WERI-Rb-1 (cell line): ENCODE data around the gene TFAP2A.

Experiments used
- DNase-seq: peaks from one replicate; pipeline ENCODE4 v3.0.0-alpha.2; 2020
- H3K27ac ChIP-seq: fragments of 250-450 bp; sonication (Bioruptor Pico); 2 replicates; pipeline ENCODE4 v1.5.1; 2020; ENCODE audit warnings: mild to moderate bottlenecking, moderate library complexity
- H3K27me3 ChIP-seq: fragments of 250-450 bp; sonication (Bioruptor Pico); 2 replicates; pipeline ENCODE4 v1.5.1; 2021; ENCODE audit warnings: mild to moderate bottlenecking, low read depth, moderate library complexity; ENCODE audit not compliant: insufficient read depth, severe bottlenecking
- H3K36me3 ChIP-seq: fragments of 250-450 bp; sonication (Bioruptor Pico); 2 replicates; pipeline ENCODE4 v1.5.1; 2020; ENCODE audit warnings: mild to moderate bottlenecking, moderate library complexity
- H3K4me3 ChIP-seq: 2 replicates; pipeline ENCODE4 v1.5.1; 2011; ENCODE audit warnings: low read depth, mild to moderate bottlenecking, control low read depth, low read length
- H3K9me3 ChIP-seq: fragments of 250-450 bp; sonication (Bioruptor Pico); 2 replicates; pipeline ENCODE4 v1.5.1; 2021; ENCODE audit warnings: mild to moderate bottlenecking, moderate library complexity; ENCODE audit not compliant: severe bottlenecking
- CTCF ChIP-seq: IDR thresholded peaks from 2 replicates; pipeline ENCODE4 v1.5.1; 2011; ENCODE audit warnings: low read depth, mild to moderate bottlenecking, control low read depth, inconsistent platforms, low read length

Gene TFAP2A

DNA sequence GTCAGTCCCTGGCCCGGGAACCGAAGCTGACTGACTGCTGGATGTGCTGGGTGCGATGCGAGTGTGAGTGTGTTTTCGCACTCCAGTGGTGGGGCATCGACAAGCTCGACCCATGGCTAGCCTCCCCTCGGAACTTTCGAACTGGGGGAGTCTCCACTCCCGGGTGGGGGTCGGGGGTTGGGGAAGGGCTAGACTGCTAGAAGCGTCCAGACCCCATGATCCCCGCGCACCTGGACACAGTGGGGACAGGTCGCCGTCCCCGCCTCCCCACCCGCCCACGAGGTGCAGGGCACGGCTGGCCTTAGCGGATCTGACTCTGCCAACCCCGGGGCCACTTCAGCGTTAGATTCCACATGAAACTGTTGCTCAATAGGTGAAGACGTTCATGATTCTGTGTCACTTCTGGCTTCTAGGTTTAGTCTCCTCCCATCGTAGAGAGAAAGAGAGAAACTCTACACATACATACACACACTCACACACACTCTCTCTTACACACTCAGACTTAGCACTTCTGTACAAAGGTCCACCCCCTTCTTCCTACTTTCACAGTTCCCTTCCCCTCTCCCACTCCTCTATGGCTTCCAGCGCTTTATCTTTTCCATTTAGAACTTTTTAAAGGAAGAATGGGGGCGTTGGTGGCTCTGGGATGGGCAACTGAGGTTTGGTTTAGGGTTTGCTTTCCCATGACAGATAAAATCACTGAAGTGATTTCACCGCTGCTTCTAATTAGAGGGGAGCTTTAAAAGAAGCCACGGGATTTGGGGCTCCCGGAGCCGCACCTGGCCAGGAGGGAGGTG, 5.1 kb upstream of the TFAP2A start:
- Histone ChIP-seq H3K27ac (no peak overlapping the region), H3K36me3 (no peaks in the 10 kb centered on the region), H3K27me3 (peaks cover 100% of the 10 kb centered on the region), H3K9me3 (no peaks in the 10 kb centered on the region), H3K4me3 (peak overlapping the region; percentile 30)
- no peak for TF ChIP-seq CTCF
- DNase-seq = no peak

DNA sequence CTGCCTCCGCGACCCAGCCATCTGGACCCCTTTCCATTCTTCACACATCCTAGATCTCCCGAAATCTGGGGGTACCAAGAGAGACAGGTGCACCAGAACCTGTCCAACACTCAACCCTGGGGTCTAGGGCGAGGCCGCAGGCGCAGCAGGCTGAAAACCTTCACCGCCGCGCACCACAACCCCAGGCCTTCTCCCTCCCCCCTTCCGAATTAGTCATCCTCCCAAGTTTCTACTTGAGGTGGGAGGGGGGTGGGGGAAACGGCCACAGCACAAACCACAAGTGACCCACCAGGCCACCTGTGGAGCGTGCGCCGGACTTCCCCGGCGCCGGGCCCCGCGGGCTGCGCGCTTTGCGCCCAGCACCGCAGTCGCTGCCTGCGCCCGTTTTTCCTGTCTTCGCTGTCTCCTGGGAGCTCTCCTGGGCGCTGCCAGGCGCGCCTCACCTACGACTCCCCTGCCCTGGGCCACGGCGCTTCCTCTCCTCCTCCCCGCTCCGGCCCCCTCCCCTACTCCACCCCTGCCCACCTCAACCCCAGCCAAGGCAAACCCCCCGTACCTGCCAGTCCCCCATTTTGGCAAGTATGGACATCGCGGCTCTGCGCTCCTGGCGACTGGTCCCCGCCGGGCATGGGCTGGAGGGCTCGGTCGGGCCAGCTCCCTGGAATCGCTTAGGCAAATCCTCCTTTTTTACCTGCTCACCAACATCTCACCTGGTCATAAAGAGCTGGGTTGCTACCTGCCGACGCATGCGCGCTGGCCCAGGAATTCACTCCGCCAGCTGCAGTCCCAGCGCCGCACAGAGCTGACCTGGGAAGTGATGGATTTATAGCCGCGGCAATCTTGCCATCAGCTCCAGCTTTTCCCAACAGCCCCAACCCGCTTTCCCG, 4.2 kb upstream of the TFAP2A start:
- Histone ChIP-seq H3K27ac (no peak overlapping the region), H3K36me3 (no peaks in the 10 kb centered on the region), H3K27me3 (peaks cover 100% of the 10 kb centered on the region), H3K9me3 (no peaks in the 10 kb centered on the region), H3K4me3 (peak overlapping the region; percentile 30)
- TF ChIP-seq CTCF = no peak
- DNase-seq = peak; percentile 69

DNA sequence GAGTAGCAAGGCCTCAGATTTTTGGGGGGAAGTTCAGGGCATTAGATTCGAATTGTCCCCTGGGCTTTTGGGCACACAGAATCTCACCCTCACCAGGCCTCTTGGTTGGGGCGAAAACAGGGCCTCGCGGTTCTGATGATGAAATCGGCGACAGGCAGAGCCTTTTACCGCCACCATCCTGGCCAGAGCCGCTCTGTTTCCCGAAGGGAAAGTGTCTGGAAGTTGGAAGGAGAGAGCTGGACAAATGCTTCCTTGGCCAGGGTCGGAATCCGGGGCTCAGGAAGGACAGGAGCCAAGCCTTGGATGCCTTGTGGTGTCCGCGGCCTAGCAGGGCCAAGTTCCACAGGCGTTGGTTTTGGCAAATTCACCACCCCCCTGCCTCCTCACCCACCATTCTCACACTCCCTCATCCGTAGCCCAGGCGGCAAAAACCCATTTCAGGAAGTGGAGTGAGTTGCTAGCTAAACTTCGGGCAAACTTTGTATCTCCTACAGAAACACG, 3.5 kb upstream of the TFAP2A start:
- no peak overlapping the region for H3K4me3 ChIP-seq
- no peaks in the 10 kb centered on the region for H3K36me3 ChIP-seq
- H3K27ac ChIP-seq = no peak overlapping the region
- no peak for TF ChIP-seq CTCF
- DNase-seq = no peak
- no peaks in the 10 kb centered on the region for H3K9me3 ChIP-seq
- H3K27me3 ChIP-seq = peaks cover 100% of the 10 kb centered on the region

DNA sequence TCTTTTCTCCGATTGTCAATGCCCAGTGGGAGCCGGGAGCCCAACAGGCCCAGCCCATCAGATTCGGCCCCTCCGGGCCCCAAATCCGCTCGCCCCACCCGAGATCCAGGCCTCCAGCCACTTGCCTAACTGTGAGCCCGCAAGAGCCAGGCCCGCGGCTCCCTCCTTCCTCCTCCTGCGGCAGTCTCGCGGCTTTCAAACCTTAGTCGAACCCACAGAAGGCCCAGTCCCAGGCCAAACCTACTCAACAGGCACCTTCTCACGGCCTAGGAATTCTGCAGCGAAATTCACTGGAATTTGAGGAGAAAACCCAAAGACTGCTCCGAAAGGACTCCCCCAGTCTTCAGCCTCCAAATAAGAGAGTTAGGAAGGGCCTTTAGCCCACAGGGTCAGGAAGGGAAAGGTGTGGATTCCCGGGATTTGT, 2.8 kb upstream of the TFAP2A start:
- Histone ChIP-seq H3K4me3 (no peak overlapping the region), H3K9me3 (no peaks in the 10 kb centered on the region), H3K27me3 (peaks cover 100% of the 10 kb centered on the region), H3K27ac (no peak overlapping the region), H3K36me3 (no peaks in the 10 kb centered on the region)
- TF ChIP-seq CTCF = no peak
- DNase-seq = no peak

GRCh38 chr6:10416863-10417641, 2.2 kb upstream of the TFAP2A start:
- Histone ChIP-seq H3K4me3 (no peak overlapping the region), H3K9me3 (no peaks in the 10 kb centered on the region), H3K27ac (no peak overlapping the region), H3K27me3 (peaks cover 98% of the 10 kb centered on the region), H3K36me3 (no peaks in the 10 kb centered on the region)
- DNase-seq = no peak
- TF ChIP-seq CTCF = no peak
